DND-41 (cell line): ENCODE results near the gene CSRNP3.

Experiments
- ATAC-seq: fragments of 200-7000 bp; cut with Tn5 transposase; 3 replicates; pipeline ENCODE4 v1.9.1; 2021; ENCODE audit warnings: low read depth; ENCODE audit not compliant: insufficient read depth
- DNase-seq: peaks from one replicate; pipeline ENCODE4 v3.0.0-alpha.2; 2020
- H2AFZ ChIP-seq: 2 replicates; pipeline ENCODE4 v1.6.0; 2012; ENCODE audit warnings: low read depth, low read length
- H3K27ac ChIP-seq: 2 replicates; pipeline ENCODE4 v1.5.1; 2012; ENCODE audit warnings: low read length, inconsistent platforms
- H3K27me3 ChIP-seq: fragments of 200-600 bp; sonication (generic); 2 replicates; pipeline ENCODE4 v1.6.0; 2012; ENCODE audit warnings: low read length, mild to moderate bottlenecking, inconsistent platforms; ENCODE audit not compliant: insufficient read depth, poor library complexity
- H3K36me3 ChIP-seq: 2 replicates; pipeline ENCODE4 v1.5.1; 2012; ENCODE audit warnings: low read length, inconsistent platforms; ENCODE audit not compliant: insufficient read depth
- H3K4me1 ChIP-seq: 2 replicates; pipeline ENCODE4 v1.5.1; 2012; ENCODE audit warnings: mild to moderate bottlenecking, low read length; ENCODE audit not compliant: insufficient read depth
- H3K4me2 ChIP-seq: 2 replicates; pipeline ENCODE4 v1.6.0; 2012; ENCODE audit warnings: mild to moderate bottlenecking, moderate library complexity, low read length, inconsistent platforms; ENCODE audit not compliant: insufficient read depth
- H3K4me3 ChIP-seq, 2 experiments: fragments of 200-600 bp in 1 of 2; shearing (Covaris generic) in 1 of 2; 2 replicates each; pipeline ENCODE4 v1.5.1; 2012 to 2016; ENCODE audit warnings: inconsistent platforms in 2 of 2, low read length in 2 of 2, mild to moderate bottlenecking in 2 of 2, low read depth in 1 of 2, moderate library complexity in 1 of 2
- H3K79me2 ChIP-seq: 2 replicates; pipeline ENCODE4 v1.6.0; 2012; ENCODE audit warnings: low read length, inconsistent platforms; ENCODE audit not compliant: insufficient read depth
- H3K9ac ChIP-seq: 2 replicates; pipeline ENCODE4 v1.6.0; 2012; ENCODE audit warnings: low read depth, mild to moderate bottlenecking, inconsistent platforms, low read length, moderate library complexity
- H3K9me3 ChIP-seq: 2 replicates; pipeline ENCODE4 v1.5.1; 2012; ENCODE audit warnings: low read length, moderate library complexity, mild to moderate bottlenecking, inconsistent platforms; ENCODE audit not compliant: insufficient read depth, severe bottlenecking
- H4K20me1 ChIP-seq: 2 replicates; pipeline ENCODE4 v1.6.0; 2012; ENCODE audit warnings: low read length; ENCODE audit not compliant: insufficient read depth
- CTCF ChIP-seq: IDR thresholded peaks from 2 replicates; pipeline ENCODE4 v1.5.1; 2012; ENCODE audit warnings: borderline replicate concordance, low read length, moderate library complexity, mild to moderate bottlenecking; ENCODE audit not compliant: poor library complexity, severe bottlenecking; ENCODE audit errors: extremely low read depth
- EZH2 ChIP-seq: IDR thresholded peaks from 3 replicates; pipeline ENCODE4 v1.6.1; 2012; ENCODE audit warnings: borderline replicate concordance, low read depth, mild to moderate bottlenecking, moderate library complexity, low read length, inconsistent platforms; ENCODE audit not compliant: severe bottlenecking

CSRNP3 gene

GRCh38 chr2:165674780-165675179, 205.3 kb downstream of the CSRNP3 start:
- Histone ChIP-seq H3K4me3 (no peak overlapping the region), H3K27me3 (no peaks in the 10 kb centered on the region), H3K4me1 (no peaks in the 10 kb centered on the region), H2AFZ (no peak overlapping the region), H3K4me2 (no peak overlapping the region), H3K79me2 (no peaks in the 10 kb centered on the region), H3K27ac (no peak overlapping the region), H3K36me3 (no peaks in the 10 kb centered on the region), H3K9ac (no peak overlapping the region), H3K9me3 (no peaks in the 10 kb centered on the region), H4K20me1 (no peaks in the 10 kb centered on the region)
- DNase-seq: no peak
- ATAC-seq: no peak
- TF ChIP-seq CTCF: no peak

- H3K36me3 ChIP-seq: no peaks in the 10 kb centered on the region
- TF ChIP-seq EZH2 (no peak), CTCF (no peak)
- no peaks in the 10 kb centered on the region for H3K4me1 ChIP-seq
- no peaks in the 10 kb centered on the region for H3K9me3 ChIP-seq
- H2AFZ ChIP-seq: no peak overlapping the region
- no peaks in the 10 kb centered on the region for H4K20me1 ChIP-seq
- no peak for ATAC-seq
- no peaks in the 10 kb centered on the region for H3K79me2 ChIP-seq
- H3K4me2 ChIP-seq: no peak overlapping the region
- DNase-seq: no peak
- H3K27ac ChIP-seq: no peak overlapping the region
- no peak overlapping the region for H3K9ac ChIP-seq
- no peak overlapping the region for H3K4me3 ChIP-seq
- no peaks in the 10 kb centered on the region for H3K27me3 ChIP-seq
Measured at GRCh38 chr2:165675551-165675968, 206.1 kb downstream of the CSRNP3 start.

- no peaks in the 10 kb centered on the region for H4K20me1 ChIP-seq
Measured at GRCh38 chr2:165678882-165679281, 209.4 kb downstream of the CSRNP3 start.

More at GRCh38 chr2:165678882-165679281, 209.4 kb downstream of the CSRNP3 start:
- Histone ChIP-seq H3K4me3 (no peak overlapping the region), H3K79me2 (no peaks in the 10 kb centered on the region), H3K27me3 (no peaks in the 10 kb centered on the region), H3K4me2 (no peak overlapping the region), H3K4me1 (no peaks in the 10 kb centered on the region), H3K36me3 (no peaks in the 10 kb centered on the region), H3K9me3 (no peaks in the 10 kb centered on the region), H2AFZ (no peak overlapping the region), H3K27ac (no peak overlapping the region), H3K9ac (no peak overlapping the region)
- no peak for TF ChIP-seq EZH2
- TF ChIP-seq CTCF: no peak
- ATAC-seq (no peak), DNase-seq (no peak)
